HG03432 (cell line): Measurements from ENCODE around the gene SIM2.

Source experiments
- ATAC-seq: cut with Tn5 transposase; IDR thresholded peaks from one replicate; pipeline ENCODE4 v1.9.1; 2021; ENCODE audit warnings: mild to moderate bottlenecking, moderate library complexity; ENCODE audit not compliant: unreplicated experiment

SIM2 gene

DNA sequence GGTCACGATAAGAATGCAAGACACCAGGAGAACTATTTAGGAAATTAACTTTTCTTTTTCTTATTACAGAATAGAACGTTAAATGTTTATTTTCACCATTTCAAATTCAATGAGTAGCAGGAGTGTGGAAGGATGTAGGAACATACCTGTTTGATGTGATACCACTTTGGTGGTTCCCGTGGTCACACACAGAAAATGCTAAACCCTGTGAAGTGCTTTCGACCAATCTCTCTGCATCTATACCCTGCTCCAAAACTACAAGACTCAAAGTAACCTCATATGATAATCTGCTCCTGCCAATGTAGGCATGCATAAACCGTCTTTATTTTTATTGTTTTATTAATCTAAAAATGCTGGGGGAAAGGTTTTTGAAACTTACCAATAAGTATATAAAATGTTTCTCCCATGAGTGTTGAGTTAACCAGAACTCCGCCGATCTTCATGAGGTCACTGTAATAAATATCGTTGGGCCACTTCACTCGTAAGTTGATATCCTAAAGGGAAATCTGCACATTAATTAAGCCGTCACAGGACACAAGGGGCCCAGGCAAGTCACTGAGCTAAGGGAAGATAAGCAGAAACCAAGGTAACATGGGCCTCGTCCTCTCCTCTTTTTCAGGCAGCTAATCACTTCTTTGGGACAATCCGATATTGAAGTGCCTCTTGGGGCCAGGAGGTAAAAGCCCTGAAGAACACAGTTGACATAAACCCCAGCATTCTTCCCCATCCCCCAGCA, 60.6 kb downstream of the SIM2 start:
- ATAC-seq, result no peak

DNA sequence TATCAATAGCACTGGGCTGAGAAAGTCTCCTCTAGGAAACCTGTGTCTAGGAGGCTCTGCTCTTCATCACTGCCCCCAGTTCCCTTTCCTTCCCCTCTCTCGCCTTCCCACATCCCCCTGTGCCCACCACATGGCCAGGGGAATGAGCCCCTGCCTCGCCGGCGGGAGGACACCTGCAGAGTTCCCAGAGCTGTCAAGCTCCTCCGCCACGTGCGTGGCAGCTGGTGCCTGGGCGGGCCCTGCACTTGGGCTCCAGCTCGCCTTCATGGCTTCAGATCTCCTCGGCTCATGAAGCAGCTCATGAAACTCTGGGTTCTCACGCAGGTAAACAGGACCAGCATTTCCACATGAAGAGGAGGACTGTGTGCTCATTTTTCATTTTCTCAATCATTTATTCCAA, 62.8 kb downstream of the SIM2 start:
- ATAC-seq, result no peak

DNA sequence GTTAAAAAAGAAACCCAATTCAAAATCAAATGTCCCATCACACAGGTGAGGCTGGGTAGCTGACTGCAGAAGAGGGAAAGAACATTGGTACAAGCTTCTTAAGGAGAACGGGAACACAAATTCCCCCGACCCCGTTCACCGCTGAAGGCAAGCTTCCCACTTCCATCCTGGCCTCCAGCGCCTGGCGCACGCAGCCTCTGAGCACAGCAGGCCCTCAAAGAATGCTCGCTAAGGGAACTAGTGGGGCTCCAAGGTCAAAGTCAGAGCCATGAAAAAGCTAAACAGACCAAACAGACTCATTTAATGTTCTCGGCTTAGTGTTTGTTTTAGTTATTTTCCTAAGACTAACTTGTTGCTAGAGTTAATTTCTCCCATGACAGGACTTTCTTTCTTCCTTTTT, 63.7 kb downstream of the SIM2 start:
- ATAC-seq, result no peak

DNA sequence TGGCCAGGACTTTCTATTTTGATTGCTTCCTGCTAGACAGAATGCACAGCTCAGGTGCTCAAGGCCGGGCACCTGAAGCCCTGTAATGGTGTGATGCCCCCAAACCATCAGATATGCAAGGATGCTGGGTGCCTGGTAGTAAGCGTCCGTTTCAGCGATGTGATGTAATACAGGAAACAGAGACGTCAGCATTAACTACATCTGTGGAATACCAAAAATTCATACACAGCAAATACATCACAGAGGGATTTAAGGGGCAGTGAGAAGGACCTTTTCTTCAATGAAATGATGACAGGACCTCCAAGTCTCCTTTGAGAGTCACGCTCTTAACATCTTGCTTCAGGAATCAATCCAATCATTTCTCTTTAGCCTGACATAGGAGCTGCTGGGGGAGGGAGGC, 64.4 kb downstream of the SIM2 start:
- ATAC-seq, result no peak

DNA sequence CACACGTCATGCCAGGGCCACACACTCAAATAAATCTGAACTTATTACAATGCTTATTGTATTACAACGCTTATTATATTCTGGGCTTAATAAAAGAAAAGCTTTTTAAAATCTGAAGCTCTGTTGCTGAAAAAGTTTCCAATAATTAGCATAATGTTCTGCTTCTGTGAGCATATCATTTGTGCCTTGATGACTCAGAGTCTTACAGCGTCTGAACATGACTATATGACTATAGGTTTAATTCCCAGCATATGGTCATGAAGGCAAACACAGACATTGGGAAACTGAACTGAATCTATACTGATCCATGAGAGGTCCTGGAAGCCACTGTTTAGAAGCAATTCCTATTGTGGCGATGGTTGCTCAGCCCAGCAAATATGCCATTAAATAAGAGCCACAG, 66.3 kb downstream of the SIM2 start:
- no peak for ATAC-seq

DNA sequence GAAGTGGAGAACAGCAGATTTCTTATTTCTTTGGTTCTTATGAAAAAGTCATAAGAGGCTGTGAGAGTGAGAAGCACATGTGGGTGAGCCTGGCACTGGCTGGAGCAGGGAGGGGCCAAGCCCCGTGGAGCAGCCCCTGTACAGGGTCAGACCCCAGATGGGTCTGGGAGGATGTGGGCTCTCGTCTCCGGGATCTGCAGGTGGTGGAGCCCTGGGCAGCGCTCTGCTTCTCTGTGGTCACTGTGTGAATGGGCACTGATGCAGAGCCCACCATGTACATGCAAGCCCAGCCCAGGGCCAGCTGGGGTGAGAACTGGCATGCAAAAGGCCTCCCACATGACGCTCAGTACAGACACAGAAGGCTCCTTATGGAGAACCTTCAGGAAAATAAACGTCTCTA, 67.6 kb downstream of the SIM2 start:
- ATAC-seq, result no peak

DNA sequence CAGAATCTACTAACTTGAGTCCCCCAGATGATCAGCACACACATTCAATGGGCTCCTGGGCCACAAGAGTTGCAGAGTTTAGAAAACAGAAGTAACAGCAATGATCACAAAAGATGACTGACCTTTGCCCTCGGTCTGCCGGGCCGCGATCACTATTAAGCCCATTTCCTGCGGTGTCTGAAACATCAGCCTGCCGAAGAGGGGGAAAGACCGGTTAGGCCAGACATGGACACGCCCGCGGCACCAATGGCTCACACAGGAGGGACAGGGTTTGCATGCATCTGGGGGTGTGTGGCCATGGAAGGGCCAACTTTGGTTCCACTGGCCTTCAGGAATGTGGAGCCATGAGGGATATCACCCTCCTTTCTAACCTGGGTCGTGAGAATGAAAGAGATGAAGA, 68.2 kb downstream of the SIM2 start:
- no peak for ATAC-seq

DNA sequence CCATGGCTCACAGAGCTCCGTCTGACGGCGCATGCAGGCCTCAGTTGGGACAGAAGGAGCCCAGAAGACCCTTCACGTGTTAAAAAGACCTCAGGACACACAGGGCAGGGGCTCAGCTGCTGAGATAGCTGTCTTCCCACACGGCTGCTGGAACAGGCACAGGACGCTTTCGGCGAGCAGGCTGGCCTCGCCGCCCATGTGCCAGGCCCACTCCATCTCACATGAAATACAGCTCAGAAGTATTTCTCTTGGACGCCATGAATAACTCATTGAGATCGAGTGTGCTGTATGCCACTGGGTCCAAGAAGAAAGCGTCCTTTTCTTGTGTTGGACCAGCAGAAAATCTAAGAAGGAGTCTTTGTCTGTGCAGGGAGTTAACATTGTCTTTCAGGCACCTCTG, 69.6 kb downstream of the SIM2 start:
- ATAC-seq, result no peak

DNA sequence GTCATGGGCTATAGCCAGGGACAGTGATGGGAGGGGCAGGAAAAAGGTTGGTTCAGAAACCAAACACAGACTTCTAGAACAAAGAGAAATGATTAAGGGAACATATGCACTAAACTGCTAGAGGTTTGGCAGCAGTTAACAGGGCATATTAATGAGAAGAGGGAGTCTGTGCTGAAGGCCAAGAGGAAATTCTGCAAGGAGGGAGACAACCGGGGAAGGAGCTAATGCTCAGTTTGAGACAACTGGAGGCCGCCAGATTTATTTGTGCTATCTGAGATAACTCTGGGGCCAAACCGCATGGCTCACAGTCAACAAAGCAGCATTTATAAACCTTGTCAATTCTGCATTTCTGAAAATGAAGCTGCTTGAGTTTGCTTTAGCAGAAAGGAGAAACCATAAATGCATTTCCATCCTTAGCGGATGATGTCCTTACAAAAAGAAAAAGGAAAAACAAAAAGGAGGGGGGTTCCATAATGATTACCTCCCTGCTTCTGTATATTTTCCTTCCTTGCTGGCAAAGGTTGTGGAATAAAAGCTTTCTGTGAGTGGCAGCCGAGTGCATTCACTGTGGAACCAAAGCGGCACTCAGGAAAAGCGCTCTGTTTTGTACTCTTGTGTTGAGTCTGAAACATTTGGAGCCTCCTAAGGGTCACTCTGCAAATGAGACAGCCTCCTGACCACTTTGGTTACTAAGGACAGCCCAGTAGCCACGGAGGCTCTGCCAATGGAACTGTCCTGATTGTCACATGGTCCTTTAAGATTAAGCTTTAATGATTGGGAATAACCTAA, 70.3 kb downstream of the SIM2 start:
- no peak for ATAC-seq

DNA sequence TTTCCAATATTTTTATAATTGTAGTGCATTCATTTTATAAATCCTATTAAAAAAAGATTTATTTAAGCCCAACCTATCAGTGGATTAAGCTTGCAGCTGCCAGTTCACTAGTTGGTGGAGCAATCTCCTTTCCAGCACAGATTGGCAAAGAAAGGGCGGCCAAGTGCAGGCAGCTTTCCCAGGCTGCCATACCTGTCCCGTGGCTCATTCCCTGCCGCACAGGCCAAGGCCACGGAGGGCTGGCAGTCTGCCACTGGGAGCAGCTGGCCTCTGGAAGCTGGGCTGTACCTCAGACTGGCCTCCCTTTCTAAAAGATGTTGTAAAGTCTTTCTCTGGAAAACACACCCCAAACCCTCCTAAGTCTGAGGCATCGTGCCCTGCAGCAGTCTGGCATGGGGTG, 74.2 kb downstream of the SIM2 start:
- ATAC-seq, result no peak

DNA sequence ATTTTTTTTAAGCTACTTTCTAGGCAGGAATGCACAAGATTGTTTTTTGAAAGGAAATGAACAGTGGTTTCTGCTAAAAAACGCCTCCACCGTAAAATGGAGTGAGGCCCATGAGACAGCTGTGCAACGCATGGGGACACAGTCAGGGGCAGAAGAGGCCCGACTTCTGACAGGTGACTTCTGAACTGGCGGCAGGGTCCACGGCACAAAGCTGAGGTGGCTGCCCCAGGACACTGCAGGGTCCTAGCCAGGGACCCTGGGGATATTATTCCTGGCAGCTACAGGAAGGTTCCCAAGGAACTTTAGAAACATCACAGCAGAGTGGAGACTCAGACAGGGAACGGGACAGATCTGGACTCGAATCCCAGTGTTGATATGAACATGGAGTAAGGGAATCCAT, 75.1 kb downstream of the SIM2 start:
- no peak for ATAC-seq

DNA sequence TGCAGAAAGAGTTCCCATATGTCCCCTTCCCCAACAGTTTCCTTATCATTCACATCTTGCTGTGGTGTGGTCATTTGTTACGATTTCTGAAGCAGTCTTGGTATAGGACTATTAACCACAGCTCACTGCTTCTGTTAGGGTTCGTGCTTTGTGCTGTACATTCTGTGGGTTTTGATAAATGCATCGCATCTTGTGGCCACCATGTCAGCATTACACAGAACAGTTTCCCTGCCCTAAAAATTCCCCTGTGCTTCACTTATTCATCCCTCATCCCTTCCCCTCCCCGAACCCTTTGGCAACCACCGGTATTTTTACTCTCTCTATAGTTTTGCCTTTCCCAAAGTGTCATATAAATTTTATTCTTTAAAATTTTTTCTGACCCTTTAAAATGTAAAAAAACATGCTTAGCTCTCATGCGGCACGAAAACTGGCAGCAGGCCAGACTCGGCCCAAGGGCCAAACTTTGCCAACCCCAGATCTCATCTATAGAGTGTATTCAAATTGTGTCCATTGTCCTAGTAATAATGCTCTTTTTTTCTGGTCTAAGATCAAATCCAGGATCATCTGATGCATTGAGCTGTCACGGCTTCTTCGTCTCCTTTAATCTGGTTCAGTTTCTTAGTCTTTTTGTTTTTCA, 78.2 kb downstream of the SIM2 start:
- no peak for ATAC-seq

DNA sequence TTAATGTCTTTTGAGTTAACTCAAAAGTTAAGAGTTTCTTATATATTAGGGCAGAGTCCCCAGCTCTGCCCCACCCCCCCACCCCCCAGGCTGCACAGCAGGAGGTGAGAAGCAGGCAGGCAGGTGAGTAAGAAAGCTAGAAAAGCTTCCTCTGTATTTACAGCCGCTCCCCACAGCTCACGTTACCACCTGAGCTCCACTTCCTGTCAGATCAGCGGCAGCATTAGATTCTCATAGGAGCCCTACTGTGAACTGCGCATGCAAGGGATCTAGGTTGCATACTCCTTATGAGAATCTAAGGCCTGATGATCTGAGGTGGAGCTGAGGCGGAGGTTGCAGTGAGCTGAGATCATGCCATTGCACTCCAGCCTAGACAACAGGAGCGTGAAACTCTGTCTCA, 81.9 kb downstream of the SIM2 start:
- no peak for ATAC-seq

DNA sequence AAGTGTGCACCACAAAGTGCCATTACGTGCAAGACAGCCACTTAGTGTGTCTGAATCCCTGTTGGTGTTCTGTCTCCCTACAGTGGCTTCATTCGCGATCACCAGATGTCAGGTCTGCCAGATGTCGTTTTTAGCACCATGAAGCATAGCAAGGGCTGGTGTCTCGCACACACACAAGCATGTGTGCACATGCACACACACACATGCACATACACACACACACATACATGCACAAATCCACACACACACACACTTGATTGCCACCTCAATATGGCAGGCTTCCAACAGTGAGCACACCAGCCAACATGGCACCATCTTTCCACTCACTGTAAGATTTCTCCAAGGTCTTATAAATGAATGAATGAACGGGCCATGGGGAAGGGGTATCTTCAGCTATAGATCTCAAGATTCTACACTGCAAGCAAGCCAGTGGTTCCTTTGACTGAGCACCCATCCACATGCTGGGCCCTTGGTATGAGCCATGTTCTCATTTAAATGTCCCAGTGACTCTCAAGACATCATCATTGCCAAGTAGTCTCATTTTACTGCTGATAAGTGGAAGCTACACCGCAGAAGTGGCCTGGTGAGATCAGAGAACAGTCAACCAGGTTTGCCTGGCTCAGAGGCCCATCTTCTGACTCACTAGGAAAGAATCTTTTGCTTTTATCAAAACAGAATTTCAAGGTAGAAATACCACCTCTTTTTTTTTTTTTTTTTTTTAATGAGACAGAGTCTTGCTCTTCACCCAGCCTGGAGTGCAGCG, 84.9 kb downstream of the SIM2 start:
- ATAC-seq, result no peak

DNA sequence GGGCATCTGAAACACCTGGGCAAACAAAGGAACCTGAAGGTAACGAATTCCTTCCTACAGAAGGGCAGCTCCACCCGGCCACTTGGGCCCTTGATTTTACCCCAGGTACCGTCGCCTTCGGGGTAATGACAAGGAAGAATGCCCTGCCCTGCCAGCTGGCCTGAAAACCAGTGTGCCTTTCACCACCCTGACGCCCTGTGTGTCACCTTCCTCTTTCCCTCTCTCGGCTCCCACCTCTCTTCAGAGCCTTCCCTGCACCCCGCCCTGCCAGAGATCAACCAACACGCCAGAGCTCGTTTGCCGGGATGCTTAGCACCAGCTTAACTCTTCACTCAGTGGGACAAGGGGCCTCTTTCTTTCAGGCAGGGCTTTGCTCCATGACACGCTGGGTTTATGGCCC, 86.0 kb downstream of the SIM2 start:
- ATAC-seq, result no peak

DNA sequence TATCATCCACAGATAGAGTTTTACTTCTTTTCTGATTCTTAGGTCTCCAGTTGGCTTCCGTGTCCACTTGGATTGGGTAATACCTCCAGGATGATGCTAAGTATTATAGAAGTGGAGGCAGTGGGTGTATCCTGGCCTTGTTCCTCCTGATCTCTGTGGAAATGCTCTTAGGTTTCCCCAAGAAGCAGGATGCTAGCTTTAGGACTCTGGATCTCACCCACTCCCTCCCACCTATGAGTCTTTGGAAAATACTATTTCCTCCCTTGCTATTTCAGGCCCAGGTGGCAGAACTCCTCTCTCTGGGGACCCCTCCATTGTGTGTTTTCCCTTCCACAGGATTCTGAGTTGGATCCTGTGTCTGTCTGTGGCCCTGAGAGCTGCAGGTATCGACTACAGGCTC, 86.7 kb downstream of the SIM2 start:
- ATAC-seq, result no peak

DNA sequence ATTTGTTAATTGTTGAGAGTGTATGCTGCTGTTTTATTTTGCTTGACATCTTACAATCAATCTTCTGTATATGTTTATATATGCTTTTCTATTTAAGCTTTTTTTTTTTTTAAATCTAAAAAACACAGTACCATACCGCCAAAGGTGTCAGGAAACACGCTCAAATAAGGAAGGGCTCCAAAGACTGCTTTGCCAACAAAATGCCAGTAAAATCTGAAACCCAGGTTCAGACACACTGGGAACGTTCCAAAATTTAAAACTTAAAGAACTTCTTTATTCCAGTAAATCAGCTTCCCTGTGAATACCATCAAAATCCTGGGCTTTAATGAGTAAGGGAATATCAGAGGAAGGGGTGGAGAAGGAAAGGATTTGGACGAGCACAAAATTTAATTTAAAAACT, 87.3 kb downstream of the SIM2 start:
- no peak for ATAC-seq

DNA sequence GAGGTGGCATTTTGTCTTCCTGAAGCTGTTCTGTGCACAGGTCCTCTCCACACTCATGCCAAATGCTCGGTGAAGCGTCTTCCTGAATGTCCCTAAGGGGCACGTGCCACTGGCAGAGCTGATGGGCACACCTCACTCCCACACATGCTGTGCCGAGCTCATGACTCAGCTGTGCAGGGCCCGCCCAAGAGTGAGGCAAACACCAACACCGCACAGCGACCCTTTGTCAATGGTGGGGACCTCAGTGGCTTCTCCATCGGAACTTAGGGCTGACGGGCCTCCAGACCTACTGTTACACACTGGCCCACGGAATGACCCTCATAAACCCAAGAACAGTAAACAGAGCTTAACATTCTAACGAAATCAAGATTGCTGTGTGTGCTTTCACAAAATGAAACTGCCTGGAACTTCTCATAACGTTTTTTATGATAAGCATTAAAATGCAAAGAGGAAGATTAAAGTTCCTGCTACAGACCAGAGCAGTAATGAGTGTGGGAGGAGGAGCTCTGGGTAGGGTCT, 89.3 kb downstream of the SIM2 start:
- ATAC-seq, result no peak

DNA sequence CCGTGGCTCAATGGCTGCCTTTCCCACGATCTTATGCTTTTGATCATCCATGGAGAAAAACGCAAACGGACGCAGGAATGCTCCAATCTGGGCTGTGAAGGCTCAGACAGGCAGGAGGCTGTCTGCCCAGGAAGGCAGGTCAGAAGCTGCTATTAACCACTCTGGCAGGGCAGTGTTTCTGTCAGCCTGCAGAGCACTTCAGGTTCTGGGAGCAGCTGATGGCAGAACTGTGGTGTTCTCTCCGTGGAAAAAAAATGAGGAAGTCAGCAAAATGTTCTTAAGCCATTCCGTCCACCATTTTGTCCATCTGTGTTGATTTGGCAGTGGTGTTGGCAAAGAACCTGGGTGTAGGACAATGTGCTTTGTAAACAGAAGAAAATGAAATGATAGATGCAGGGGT, 91.7 kb downstream of the SIM2 start:
- ATAC-seq, result no peak

DNA sequence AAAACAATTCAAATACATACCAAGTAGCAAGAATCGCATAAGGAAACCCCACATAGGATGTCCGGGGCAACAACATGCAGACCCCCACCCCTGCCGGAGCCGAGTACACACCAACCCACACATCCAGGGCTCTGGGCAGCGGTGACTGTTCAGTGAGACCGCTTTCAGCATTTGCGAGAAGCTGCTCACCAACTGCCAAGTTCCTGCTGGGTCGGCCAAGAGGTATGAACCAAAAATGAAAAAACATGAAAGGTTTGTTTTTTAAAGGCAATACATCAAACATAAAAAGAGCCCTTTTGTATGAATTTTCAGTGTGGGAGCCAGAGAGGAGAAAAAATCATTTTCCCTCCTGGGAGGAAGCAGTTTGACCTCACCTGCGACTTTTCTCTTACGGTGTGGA, 92.3 kb downstream of the SIM2 start:
- no peak for ATAC-seq
